ENCODE results near the gene PLPPR1.

- no peak for TF ChIP-seq CTCF (IDR thresholded peaks at IDR 0.05; ENCODE audit: low read length)
- TF ChIP-seq EZH2 (IDR thresholded peaks at IDR 0.05; ENCODE audit: borderline replicate concordance, low read length) = no peak
Observed at GRCh38 chr9:100992632-100993031, 35.9 kb upstream of the PLPPR1 start.

Measured in OCI-LY1 (cell line).